ENCODE data around the gene POLR3H.

POLR3H gene

DNA sequence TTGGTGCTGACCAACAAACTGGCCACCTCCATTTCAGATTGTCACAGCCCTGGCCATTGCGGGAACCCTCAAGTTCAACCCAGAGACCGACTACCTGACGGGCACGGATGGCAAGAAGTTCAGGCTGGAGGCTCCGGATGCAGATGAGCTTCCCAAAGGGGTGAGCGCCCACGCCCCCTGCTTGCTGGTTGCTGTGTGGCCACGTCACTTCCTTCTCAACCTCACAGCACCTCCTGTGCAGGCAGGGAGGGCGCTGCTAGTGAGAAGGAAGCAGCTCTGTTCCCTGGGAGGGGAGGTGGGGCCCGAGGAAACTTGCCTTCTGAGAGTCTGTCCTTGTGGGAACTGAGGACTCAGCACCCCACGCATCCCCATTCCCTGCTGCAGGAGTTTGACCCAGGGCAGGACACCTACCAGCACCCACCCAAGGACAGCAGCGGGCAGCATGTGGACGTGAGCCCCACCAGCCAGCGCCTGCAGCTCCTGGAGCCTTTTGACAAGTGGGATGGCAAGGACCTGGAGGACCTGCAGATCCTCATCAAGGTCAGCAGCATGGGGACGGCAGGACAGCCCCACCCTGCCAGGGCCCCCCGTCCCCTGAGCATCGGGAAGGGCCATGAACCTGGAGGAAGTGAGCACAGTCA, 19.3 kb downstream of the POLR3H start:
- peaks cover 17% of the 10 kb centered on the region for H3K36me3 ChIP-seq (ENCODE audit: insufficient read depth, low read length)
- no peaks in the 10 kb centered on the region for H3K9me3 ChIP-seq (ENCODE audit: control insufficient read depth, insufficient read depth, low read length)
- H3K9ac ChIP-seq (ENCODE audit: low read depth, low read length), result no peak overlapping the region
- H3K4me1 ChIP-seq (ENCODE audit: insufficient read depth, low read length), result no peaks in the 10 kb centered on the region

- peaks cover 17% of the 10 kb centered on the region for H3K36me3 ChIP-seq (ENCODE audit: insufficient read depth, low read length)
- H3K9ac ChIP-seq (ENCODE audit: low read depth, low read length), result no peak overlapping the region
- H3K9me3 ChIP-seq (ENCODE audit: control insufficient read depth, insufficient read depth, low read length), result no peaks in the 10 kb centered on the region
- H3K4me1 ChIP-seq (ENCODE audit: insufficient read depth, low read length), result no peaks in the 10 kb centered on the region
These were observed 20.0 kb downstream of the POLR3H start for GRCh38 chr22:41524251-41524661.

DNA sequence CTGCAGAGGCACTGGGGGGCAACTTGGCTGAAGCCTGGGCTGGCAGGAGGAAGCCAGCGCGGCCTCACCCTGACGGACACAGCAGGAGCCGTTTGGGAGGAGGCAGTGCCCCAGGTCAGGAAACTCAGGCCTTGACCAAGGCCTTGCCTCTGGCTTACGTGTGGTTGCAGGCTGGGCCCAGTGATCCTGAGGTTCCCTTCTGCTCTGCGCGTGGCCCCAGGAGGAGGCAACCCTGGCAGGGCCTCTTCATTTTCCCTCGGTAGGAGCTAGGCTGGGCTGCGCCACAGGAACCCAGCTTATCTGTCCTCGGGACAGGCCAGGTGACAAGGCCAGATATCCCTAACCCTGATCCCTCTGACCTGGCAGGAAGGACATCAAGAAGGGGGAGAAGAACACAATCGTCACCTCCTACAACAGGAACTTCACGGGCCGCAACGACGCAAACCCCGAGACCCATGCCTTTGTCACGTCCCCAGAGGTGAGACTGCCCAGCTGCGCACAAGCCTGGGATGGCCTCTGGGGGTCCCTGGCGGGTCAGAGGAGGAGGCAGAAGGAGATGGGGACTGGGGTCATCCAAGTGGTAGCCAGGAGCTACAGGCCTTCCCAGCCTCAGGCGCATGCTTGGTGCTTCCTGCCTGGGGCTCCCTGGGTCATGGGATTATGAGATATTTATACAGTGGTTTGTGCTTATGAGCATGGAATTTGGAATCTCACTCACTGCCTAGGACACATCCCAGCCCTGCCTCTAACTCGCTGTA, 20.6 kb downstream of the POLR3H start:
- Histone ChIP-seq H3K9me3 (ENCODE audit: control insufficient read depth, insufficient read depth, low read length) (no peaks in the 10 kb centered on the region), H3K9ac (ENCODE audit: low read depth, low read length) (no peak overlapping the region), H3K4me1 (ENCODE audit: insufficient read depth, low read length) (no peaks in the 10 kb centered on the region), H3K36me3 (ENCODE audit: insufficient read depth, low read length) (peaks cover 15% of the 10 kb centered on the region)

DNA sequence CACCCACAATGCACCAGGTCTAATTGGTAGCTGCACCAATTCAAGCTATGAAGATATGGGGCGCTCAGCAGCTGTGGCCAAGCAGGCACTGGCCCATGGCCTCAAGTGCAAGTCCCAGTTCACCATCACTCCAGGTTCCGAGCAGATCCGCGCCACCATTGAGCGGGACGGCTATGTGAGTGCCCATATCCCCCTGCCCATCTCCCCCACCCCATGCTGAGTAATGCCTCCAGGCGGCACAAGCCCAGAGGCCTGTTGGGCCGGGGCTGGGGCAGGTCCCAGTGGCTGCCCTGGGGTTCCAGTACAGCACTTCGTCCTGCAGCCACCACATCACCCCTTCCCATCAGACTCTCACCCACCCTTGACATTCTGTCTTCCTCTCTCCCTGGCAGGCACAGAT, 21.5 kb downstream of the POLR3H start:
- Histone ChIP-seq H3K9ac (ENCODE audit: low read depth, low read length) (no peak overlapping the region), H3K9me3 (ENCODE audit: control insufficient read depth, insufficient read depth, low read length) (no peaks in the 10 kb centered on the region), H3K36me3 (ENCODE audit: insufficient read depth, low read length) (peaks cover 15% of the 10 kb centered on the region), H3K4me1 (ENCODE audit: insufficient read depth, low read length) (no peaks in the 10 kb centered on the region)

DNA sequence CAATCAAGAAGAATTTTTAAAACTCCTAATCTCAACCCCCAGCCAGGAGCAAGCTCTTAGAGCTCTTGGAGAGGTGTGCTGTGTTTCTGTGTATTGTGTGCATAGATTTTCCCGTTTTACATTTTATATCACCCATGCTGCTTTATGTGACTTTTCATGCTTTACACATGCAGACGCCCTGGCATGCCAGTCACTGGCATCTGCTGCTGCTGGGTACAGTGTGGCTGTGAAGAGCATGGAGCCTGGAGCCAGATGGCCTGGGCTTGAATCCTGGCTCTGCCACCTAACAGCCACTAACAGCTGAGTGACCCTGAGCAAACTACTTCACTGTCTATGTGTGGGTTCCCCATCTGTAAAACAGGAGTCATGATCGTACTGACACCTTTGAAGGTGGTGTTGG, 23.1 kb downstream of the POLR3H start:
- Histone ChIP-seq H3K9ac (ENCODE audit: low read depth, low read length) (no peak overlapping the region), H3K36me3 (ENCODE audit: insufficient read depth, low read length) (peaks cover 6% of the 10 kb centered on the region), H3K4me1 (ENCODE audit: insufficient read depth, low read length) (no peaks in the 10 kb centered on the region), H3K9me3 (ENCODE audit: control insufficient read depth, insufficient read depth, low read length) (no peaks in the 10 kb centered on the region)

DNA sequence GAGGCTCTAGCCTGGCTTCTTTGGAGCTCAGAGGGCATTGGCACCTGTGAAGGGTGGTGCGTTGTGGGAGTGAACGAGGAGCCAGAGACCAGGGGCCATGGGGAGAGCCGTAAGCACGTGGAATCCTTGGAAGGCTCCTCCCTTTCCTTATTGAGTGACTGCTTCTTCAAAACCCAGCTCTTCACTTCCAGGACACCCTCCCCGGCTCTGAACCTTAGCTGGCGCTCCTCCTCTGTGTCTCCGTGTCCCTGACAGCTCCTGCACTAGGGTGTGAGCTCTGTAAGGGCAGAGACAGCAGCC, 26.3 kb downstream of the POLR3H start:
- Histone ChIP-seq H3K9ac (ENCODE audit: low read depth, low read length) (no peak overlapping the region), H3K4me1 (ENCODE audit: insufficient read depth, low read length) (peaks cover 5% of the 10 kb centered on the region), H3K9me3 (ENCODE audit: control insufficient read depth, insufficient read depth, low read length) (no peaks in the 10 kb centered on the region), H3K36me3 (ENCODE audit: insufficient read depth, low read length) (peaks cover 4% of the 10 kb centered on the region; the same call in 1 of the 2 replicates)

DNA sequence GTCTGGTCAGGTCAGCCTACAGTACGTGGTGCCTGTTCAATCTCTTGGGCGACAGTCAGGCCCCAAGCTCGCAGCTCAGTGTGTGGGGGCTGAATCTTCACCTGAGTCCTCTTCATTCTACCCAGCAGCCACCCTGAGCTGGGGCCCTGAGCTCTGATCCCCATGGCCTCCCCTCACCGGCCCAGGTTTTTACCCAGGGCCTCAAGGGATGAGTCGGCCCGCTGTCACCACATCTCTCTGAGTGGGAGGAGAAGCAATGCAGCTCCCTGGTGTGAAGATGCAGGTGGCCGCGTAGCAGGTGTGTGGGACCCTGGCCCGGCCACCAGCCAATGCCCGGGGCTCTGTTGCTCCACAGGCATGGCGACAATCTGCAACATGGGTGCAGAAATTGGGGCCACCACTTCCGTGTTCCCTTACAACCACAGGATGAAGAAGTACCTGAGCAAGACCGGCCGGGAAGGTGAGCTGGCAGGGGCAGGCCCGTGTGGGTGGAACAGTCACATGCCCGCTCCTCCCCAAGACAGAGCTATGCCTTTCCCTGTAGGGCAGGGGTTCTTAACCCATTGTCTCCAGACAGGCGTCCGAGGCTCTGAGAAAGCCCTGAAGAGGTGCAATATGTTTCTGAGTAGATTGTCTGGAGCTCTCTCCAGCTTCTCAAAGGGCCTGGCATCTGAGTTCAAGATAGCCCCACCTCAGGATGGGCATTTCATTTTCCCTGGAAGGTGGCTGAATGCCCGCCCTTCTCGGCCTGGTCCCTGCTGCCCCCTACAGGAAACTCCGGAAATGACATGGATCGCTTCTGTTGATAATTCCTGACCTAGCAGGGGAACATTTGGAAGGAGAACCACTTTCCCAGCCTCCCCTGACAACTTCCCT, 26.9 kb downstream of the POLR3H start:
- Histone ChIP-seq H3K9ac (ENCODE audit: low read depth, low read length) (no peak overlapping the region), H3K9me3 (ENCODE audit: control insufficient read depth, insufficient read depth, low read length) (no peaks in the 10 kb centered on the region), H3K36me3 (ENCODE audit: insufficient read depth, low read length) (0 out of 2 replicates have a peak, but pooled peaks cover 2% of the 10 kb centered on the region), H3K4me1 (ENCODE audit: insufficient read depth, low read length) (peaks cover 11% of the 10 kb centered on the region)

DNA sequence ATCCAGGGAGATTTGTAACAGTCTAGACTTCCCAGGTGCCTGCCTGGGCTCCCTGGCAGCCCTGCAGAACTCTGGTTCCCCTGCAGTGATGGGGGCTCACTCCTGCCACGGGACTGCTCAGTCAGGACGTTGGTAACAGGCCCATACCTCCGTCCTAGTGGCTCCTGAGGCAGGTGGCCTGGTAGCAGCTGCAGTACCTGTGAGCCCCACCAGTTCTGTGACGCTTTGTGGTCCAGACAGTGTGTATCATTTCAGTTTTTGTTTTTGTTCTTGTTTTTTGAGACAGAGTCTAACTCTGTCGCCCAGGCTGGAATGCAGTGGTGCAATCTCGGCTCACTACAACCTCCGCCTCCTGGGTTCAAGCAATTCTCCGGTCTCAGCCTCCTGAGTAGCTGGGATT, 27.8 kb downstream of the POLR3H start:
- H3K36me3 ChIP-seq (ENCODE audit: insufficient read depth, low read length), result 0 out of 2 replicates have a peak, but pooled peaks cover 4% of the 10 kb centered on the region

DNA sequence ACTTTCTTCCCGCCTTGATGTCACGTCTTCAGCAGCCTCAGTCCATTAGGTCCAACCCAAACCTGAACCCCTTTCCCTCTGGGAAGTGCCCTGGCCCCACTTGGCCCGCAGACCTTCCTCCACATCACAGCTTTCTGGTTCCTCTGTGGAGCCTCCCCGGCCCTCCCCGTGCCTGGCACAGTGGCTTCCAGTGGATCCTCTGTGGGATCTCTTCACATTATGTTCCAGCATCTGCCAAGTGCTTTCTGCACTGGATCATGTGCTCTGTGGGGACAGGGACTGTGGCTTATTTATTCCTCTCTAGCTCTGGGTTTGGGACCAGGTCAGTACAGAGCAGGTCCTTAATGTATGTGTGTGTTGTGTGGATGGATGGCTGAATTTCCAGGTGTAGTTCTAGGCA, 30.9 kb downstream of the POLR3H start:
- Histone ChIP-seq H3K9ac (ENCODE audit: low read depth, low read length) (no peak overlapping the region), H3K4me1 (ENCODE audit: insufficient read depth, low read length) (peaks cover 16% of the 10 kb centered on the region), H3K9me3 (ENCODE audit: control insufficient read depth, insufficient read depth, low read length) (no peaks in the 10 kb centered on the region), H3K36me3 (ENCODE audit: insufficient read depth, low read length) (peaks cover 4% of the 10 kb centered on the region; the same call in 1 of the 2 replicates)

More for the DNA sequence above, 27.8 kb downstream of the POLR3H start:
- Histone ChIP-seq H3K9ac (ENCODE audit: low read depth, low read length) (no peak overlapping the region), H3K4me1 (ENCODE audit: insufficient read depth, low read length) (peaks cover 16% of the 10 kb centered on the region), H3K9me3 (ENCODE audit: control insufficient read depth, insufficient read depth, low read length) (no peaks in the 10 kb centered on the region)

DNA sequence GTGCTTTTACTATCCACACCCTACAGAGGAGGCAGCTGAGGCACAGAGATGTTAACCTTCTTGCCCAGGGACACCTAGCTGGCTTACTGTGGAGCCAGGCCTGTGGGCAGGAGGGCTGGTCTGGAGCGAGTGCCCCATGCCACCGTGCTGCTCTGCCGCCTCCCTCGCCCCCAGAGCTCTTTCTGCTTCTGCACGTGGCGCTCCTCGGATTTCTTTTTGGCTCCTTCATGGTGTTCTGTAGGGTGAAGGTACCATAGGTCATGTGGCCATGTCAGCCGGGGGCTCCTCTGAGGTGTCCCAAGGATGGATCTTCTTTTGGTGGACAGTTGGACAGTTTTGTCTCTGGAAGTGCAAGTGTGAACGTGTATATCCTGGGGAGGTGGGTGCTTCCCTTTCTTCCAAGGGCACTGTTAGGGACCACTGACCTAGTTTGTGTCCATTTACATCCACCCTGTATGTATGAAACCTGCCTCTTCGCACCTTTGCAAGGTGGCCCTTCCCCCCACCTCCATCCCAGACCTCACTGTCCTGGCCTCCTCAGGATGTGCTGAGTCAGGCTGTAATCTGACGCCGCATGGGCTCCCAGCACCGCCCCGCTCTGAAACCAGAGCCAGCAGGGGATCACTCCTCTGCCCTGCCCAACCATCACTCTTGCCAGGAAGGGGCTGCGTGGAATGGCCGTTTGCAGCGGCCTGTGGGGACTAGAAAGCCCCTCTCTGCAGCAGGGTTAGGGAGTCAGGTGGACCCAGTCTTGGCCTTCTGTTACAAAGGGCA, 31.7 kb downstream of the POLR3H start:
- H3K36me3 ChIP-seq (ENCODE audit: insufficient read depth, low read length), result peaks cover 4% of the 10 kb centered on the region; the same call in 1 of the 2 replicates

DNA sequence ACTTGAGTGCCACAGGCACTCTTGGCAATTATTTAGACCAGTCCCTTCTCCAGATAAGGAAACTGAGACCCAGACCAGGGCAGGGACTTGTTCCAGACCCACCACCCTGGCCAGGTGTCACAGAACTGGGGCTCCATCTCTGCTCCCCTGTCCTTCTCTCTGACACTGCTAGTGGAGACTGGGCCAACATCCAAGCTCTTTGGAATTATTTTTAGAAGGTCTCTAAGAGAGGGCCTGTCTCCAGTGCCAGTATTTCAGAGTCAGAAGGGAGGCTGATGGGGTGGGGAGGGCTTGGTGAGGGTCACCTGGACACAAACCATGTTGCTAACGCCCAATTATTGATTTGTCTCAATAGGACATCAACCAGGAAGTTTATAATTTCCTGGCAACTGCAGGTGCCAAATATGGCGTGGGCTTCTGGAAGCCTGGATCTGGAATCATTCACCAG, 32.7 kb downstream of the POLR3H start:
- Histone ChIP-seq H3K4me1 (ENCODE audit: insufficient read depth, low read length) (peaks cover 16% of the 10 kb centered on the region), H3K9ac (ENCODE audit: low read depth, low read length) (no peak overlapping the region), H3K9me3 (ENCODE audit: control insufficient read depth, insufficient read depth, low read length) (no peaks in the 10 kb centered on the region), H3K36me3 (ENCODE audit: insufficient read depth, low read length) (peaks cover 4% of the 10 kb centered on the region; the same call in 1 of the 2 replicates)

More for the DNA sequence above, 31.7 kb downstream of the POLR3H start:
- Histone ChIP-seq H3K9ac (ENCODE audit: low read depth, low read length) (no peak overlapping the region), H3K4me1 (ENCODE audit: insufficient read depth, low read length) (peaks cover 16% of the 10 kb centered on the region), H3K9me3 (ENCODE audit: control insufficient read depth, insufficient read depth, low read length) (no peaks in the 10 kb centered on the region)

- peaks cover 4% of the 10 kb centered on the region; the same call in 1 of the 2 replicates for H3K36me3 ChIP-seq (ENCODE audit: insufficient read depth, low read length)
- H3K4me1 ChIP-seq (ENCODE audit: insufficient read depth, low read length), result peaks cover 16% of the 10 kb centered on the region
- H3K9me3 ChIP-seq (ENCODE audit: control insufficient read depth, insufficient read depth, low read length), result no peaks in the 10 kb centered on the region
- no peak overlapping the region for H3K9ac ChIP-seq (ENCODE audit: low read depth, low read length)
These were observed 35.5 kb downstream of the POLR3H start for GRCh38 chr22:41508770-41509170.

DNA sequence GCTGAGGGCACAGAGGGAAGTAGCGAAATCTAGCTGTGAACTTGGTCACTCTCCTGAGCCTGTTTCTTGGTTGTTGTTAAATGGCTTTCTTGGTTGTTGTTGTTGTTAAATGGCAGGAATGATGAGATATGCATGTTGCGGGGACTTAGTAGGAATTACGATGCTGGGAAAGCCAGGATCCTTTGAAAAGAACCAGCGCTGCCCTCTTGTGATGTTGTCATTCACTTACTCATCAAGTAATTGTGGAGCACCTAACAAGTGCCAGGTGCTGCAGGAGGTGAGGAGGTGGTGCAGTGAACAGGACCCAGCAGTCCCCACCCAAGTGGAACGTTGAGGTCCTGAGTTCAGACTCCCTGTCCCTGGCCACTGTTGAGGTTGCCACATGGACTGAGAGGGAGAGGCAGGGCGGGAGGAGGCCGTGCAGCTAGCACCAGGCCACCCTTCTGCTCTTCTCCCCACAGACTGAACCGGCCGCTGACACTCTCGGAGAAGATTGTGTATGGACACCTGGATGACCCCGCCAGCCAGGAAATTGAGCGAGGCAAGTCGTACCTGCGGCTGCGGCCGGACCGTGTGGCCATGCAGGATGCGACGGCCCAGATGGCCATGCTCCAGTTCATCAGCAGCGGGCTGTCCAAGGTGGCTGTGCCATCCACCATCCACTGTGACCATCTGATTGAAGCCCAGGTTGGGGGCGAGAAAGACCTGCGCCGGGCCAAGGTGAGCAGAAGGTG, 36.8 kb downstream of the POLR3H start:
- no peak overlapping the region for H3K9ac ChIP-seq (ENCODE audit: low read depth, low read length)
- no peaks in the 10 kb centered on the region for H3K9me3 ChIP-seq (ENCODE audit: control insufficient read depth, insufficient read depth, low read length)
- peaks cover 6% of the 10 kb centered on the region for H3K4me1 ChIP-seq (ENCODE audit: insufficient read depth, low read length)
- peaks cover 3% of the 10 kb centered on the region; the same call in 1 of the 2 replicates for H3K36me3 ChIP-seq (ENCODE audit: insufficient read depth, low read length)

Data from ES-I3 (cell line).